Measurements from ENCODE around the gene EFCAB7. TPM values are rescaled to one million over a fixed set of nuclear protein-coding genes. Genes with fewer than 3 reads are reported as not detected.

EFCAB7 gene
- total and polyA plus RNA-seq, 2 of the 13 experiments (the other 11 are each of a cell fraction or from before 2014, with no cell fraction given), result 1.7 to 5.4 TPM

DNA sequence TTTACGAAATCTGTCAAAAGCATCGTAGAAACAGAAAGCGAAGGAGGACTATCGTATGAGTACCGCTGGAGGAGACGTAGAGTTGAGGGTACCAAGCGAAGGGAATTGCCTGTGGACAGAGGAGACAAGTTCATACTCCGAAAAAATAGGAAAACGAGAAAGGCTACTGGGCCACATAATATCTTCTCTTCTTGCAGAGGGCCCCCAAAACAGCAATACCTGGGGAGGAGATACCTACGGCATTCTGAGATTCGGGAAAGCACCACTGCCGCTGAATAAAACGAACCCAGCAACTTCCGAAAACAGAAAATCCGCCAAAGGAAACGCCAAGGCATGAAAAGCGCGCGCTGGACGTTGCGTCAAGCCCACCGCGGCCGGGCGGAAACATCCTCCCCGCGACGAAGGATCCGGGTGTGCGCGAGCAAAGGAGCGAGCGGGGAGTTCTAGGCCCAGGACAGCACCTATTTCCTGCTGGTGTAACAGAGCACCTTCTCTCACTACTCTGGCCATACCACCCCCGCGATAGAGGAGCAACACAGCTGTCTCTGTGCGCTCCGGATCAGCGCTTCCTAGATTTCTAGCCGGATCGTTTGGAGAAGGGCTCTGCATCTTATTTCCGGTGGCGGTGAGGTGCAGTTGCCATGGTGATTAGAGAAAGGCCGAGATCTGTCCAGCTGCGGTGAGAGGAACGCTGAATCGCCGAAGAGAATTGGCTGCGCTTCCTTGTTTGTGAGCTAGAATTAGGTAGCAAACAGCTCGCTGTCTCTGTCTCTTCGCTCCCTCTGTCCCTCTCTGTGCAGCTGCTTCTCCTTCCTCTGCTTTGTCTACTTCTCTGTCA is at the start of gene EFCAB7, which contains the start of gene ITGB3BP (continued):
- TF ChIP-seq, protein P1, sequence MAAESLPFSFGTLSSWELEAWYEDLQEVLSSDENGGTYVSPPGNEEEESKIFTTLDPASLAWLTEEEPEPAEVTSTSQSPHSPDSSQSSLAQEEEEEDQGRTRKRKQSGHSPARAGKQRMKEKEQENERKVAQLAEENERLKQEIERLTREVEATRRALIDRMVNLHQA (CRISPR knock-in tag; IDR thresholded peaks at IDR 0.05), result no peak
- TF ChIP-seq ATAD3A (CRISPR knock-in tag; IDR thresholded peaks at IDR 0.05) (no peak), AGO1 (IDR thresholded peaks at IDR 0.05; ENCODE audit: low read depth, low read length, poor library complexity, severe bottlenecking) (no peak), SMARCE1 (IDR thresholded peaks at IDR 0.05; ENCODE audit: borderline replicate concordance) (no peak), BORCS8-MEF2B (CRISPR knock-in tag; IDR thresholded peaks at IDR 0.05) (peak; percentile 93), HHEX (CRISPR knock-in tag; IDR thresholded peaks at IDR 0.05) (no peak), LBX2 (CRISPR knock-in tag; IDR thresholded peaks at IDR 0.05; ENCODE audit: borderline replicate concordance) (peak; percentile 78; the same call in 1 of the 2 replicates), CHD4 (IDR thresholded peaks at IDR 0.05; ENCODE audit: borderline replicate concordance, low read length) (no peak), RFX3 (CRISPR knock-in tag; IDR thresholded peaks at IDR 0.05) (peak; percentile 90), PHF5A (CRISPR knock-in tag; IDR thresholded peaks at IDR 0.05; ENCODE audit: low read depth, unreplicated experiment) (peak; percentile 62), HNRNPH1 (optimal IDR thresholded peaks at IDR 0.05; ENCODE audit: low read depth, low read length) (no peak), ZNF451 (CRISPR knock-in tag; IDR thresholded peaks at IDR 0.05) (0 out of 2 replicates have a peak, but pooled peaks have one; percentile 22), EED (CRISPR knock-in tag; IDR thresholded peaks at IDR 0.05) (peak; percentile 90; the same call in 1 of the 2 replicates), SIN3B (IDR thresholded peaks at IDR 0.05; ENCODE audit: low read length) (peak; percentile 85), GFI1 (CRISPR knock-in tag; IDR thresholded peaks at IDR 0.05; ENCODE audit: borderline replicate concordance) (peak; percentile 45; the same call in 1 of the 2 replicates), U2AF2 (IDR thresholded peaks at IDR 0.05; ENCODE audit: low read depth, low read length) (peak; percentile 69), HDAC2 (CRISPR knock-in tag; IDR thresholded peaks at IDR 0.05) (peak; percentile 87), RORA (CRISPR knock-in tag; IDR thresholded peaks at IDR 0.05) (no peak; the same call in 1 of the 2 replicates), TAF1 (CRISPR knock-in tag; IDR thresholded peaks at IDR 0.05) (peak; percentile 73), REPIN1 (CRISPR knock-in tag; IDR thresholded peaks at IDR 0.05; ENCODE audit: borderline replicate concordance, low read depth) (peak; percentile 94), HNRNPL (IDR thresholded peaks at IDR 0.05; ENCODE audit: low read depth, low read length) (peak; percentile 21; the same call in 1 of the 2 replicates), EEA1 (CRISPR knock-in tag; IDR thresholded peaks at IDR 0.05; ENCODE audit: borderline replicate concordance) (no peak)
- TF ChIP-seq, protein P2, sequence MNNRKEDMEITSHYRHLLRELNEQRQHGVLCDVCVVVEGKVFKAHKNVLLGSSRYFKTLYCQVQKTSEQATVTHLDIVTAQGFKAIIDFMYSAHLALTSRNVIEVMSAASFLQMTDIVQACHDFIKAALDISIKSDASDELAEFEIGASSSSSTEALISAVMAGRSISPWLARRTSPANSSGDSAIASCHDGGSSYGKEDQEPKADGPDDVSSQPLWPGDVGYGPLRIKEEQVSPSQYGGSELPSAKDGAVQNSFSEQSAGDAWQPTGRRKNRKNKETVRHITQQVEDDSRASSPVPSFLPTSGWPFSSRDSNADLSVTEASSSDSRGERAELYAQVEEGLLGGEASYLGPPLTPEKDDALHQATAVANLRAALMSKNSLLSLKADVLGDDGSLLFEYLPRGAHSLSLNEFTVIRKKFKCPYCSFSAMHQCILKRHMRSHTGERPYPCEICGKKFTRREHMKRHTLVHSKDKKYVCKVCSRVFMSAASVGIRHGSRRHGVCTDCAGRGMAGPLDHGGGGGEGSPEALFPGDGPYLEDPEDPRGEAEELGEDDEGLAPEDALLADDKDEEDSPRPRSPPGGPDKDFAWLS (CRISPR knock-in tag; IDR thresholded peaks at IDR 0.05; ENCODE audit: borderline replicate concordance), result no peak
- TF ChIP-seq, protein P3, sequence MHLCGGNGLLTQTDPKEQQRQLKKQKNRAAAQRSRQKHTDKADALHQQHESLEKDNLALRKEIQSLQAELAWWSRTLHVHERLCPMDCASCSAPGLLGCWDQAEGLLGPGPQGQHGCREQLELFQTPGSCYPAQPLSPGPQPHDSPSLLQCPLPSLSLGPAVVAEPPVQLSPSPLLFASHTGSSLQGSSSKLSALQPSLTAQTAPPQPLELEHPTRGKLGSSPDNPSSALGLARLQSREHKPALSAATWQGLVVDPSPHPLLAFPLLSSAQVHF (CRISPR knock-in tag; IDR thresholded peaks at IDR 0.05), result 0 out of 2 replicates have a peak, but pooled peaks have one; percentile 52
- TF ChIP-seq, protein P4, sequence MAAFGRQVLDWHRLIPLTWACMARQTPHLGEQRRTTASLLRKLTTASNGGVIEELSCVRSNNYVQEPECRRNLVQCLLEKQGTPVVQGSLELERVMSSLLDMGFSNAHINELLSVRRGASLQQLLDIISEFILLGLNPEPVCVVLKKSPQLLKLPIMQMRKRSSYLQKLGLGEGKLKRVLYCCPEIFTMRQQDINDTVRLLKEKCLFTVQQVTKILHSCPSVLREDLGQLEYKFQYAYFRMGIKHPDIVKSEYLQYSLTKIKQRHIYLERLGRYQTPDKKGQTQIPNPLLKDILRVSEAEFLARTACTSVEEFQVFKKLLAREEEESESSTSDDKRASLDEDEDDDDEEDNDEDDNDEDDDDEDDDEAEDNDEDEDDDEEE (CRISPR knock-in tag; IDR thresholded peaks at IDR 0.05), result 0 out of 2 replicates have a peak, but pooled peaks have one; percentile 50
- TF ChIP-seq, protein P5, sequence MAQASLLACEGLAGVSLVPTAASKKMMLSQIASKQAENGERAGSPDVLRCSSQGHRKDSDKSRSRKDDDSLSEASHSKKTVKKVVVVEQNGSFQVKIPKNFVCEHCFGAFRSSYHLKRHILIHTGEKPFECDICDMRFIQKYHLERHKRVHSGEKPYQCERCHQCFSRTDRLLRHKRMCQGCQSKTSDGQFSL (CRISPR knock-in tag; IDR thresholded peaks at IDR 0.05), result peak; percentile 81
